Cardiac muscle cell (in vitro differentiated cells and primary cell): Measurements from ENCODE around the gene FSTL4. TPM values are rescaled to one million over a fixed set of nuclear protein-coding genes. Genes with fewer than 3 reads are reported as not detected.

ENCODE experiments used
- DNase-seq, 2 donors: peaks; one replicate each; pipeline versions ENCODE4 v3.0.0 to v3.0.0-alpha.2; 2010 to 2017; ENCODE audit warnings: low read depth in 1 of 2, low spot score in 1 of 2
- H3K27ac ChIP-seq: fragments of 200-600 bp; sonication (generic); 2 replicates; pipeline ENCODE4 v1.5.1; 2016
- H3K27me3 ChIP-seq: fragments of 200-600 bp; sonication (generic); 2 replicates; pipeline ENCODE4 v1.6.0; 2016; ENCODE audit warnings: control low read depth
- H3K36me3 ChIP-seq: fragments of 200-600 bp; sonication (generic); 2 replicates; pipeline ENCODE4 v1.5.1; 2016; ENCODE audit warnings: control low read depth
- H3K4me1 ChIP-seq: fragments of 200-600 bp; sonication (generic); 2 replicates; pipeline ENCODE4 v1.8.1; 2017; ENCODE audit warnings: low read depth, mild to moderate bottlenecking, mixed run types
- H3K4me3 ChIP-seq: fragments of 200-600 bp; sonication (generic); 2 replicates; pipeline ENCODE4 v1.5.1; 2016; ENCODE audit warnings: mild to moderate bottlenecking
- H3K9me3 ChIP-seq: fragments of 200-600 bp; sonication (generic); 2 replicates; pipeline ENCODE4 v1.5.1; 2017; ENCODE audit warnings: low read depth, mild to moderate bottlenecking, control low read depth
- CTCF ChIP-seq: IDR thresholded peaks from 2 replicates; pipeline ENCODE4 v1.5.1; 2012; ENCODE audit warnings: low read depth, mild to moderate bottlenecking, low read length
- polyA plus RNA-seq: library from polyadenylated mRNA; unstranded; fragments of >200 nt; fragmentation: Nextera tagmentation; extraction: Ambion mirVana; gene quantifications from 2 replicates; pipeline ENCODE4 v1.2.1, GENCODE V29; 2016
- total RNA-seq: library from RNA; depleted of rRNA; stranded (reverse); fragments of >200 nt; gene quantifications from 2 replicates; pipeline ENCODE4 v1.2.3, GENCODE V29; 2016

The FSTL4 gene
- total and polyA plus RNA-seq, 2 experiments from 2014 or later = 0.06 TPM; not detected in 1

- no peak for DNase-seq
- no peaks in the 10 kb centered on the region for H3K36me3 ChIP-seq
- H3K9me3 ChIP-seq = no peaks in the 10 kb centered on the region
- H3K27ac ChIP-seq = no peak overlapping the region
- no peaks in the 10 kb centered on the region for H3K27me3 ChIP-seq
- no peak for TF ChIP-seq CTCF
- no peaks in the 10 kb centered on the region for H3K4me1 ChIP-seq
- no peak overlapping the region for H3K4me3 ChIP-seq
Measured at GRCh38 chr5:133627180-133627579, 14.8 kb upstream of the FSTL4 start.

GRCh38 chr5:133624316-133624715, 12.0 kb upstream of the FSTL4 start:
- no peak overlapping the region for H3K27ac ChIP-seq
- H3K36me3 ChIP-seq = no peaks in the 10 kb centered on the region
- TF ChIP-seq CTCF = no peak
- no peaks in the 10 kb centered on the region for H3K4me1 ChIP-seq
- DNase-seq = no peak
- H3K27me3 ChIP-seq = peaks cover 10% of the 10 kb centered on the region
- no peaks in the 10 kb centered on the region for H3K9me3 ChIP-seq
- no peak overlapping the region for H3K4me3 ChIP-seq

GRCh38 chr5:133618141-133618540, 5.8 kb upstream of the FSTL4 start:
- Histone ChIP-seq H3K4me3 (no peak overlapping the region), H3K27me3 (peaks cover 67% of the 10 kb centered on the region), H3K36me3 (no peaks in the 10 kb centered on the region), H3K27ac (no peak overlapping the region), H3K4me1 (no peaks in the 10 kb centered on the region), H3K9me3 (no peaks in the 10 kb centered on the region)
- TF ChIP-seq CTCF = no peak
- DNase-seq = no peak

GRCh38 chr5:133613743-133614142, 1.4 kb upstream of the FSTL4 start:
- DNase-seq = no peak
- H3K4me1 ChIP-seq = peaks cover 10% of the 10 kb centered on the region
- no peak overlapping the region for H3K4me3 ChIP-seq
- no peak for TF ChIP-seq CTCF
- H3K27ac ChIP-seq = no peak overlapping the region
- H3K36me3 ChIP-seq = no peaks in the 10 kb centered on the region
- no peaks in the 10 kb centered on the region for H3K9me3 ChIP-seq
- H3K27me3 ChIP-seq = peaks cover 93% of the 10 kb centered on the region

- H3K4me3 ChIP-seq = no peak overlapping the region
- no peak for DNase-seq
- H3K4me1 ChIP-seq = peaks cover 10% of the 10 kb centered on the region
- TF ChIP-seq CTCF = no peak
- no peak overlapping the region for H3K27ac ChIP-seq
- H3K36me3 ChIP-seq = no peaks in the 10 kb centered on the region
- no peaks in the 10 kb centered on the region for H3K9me3 ChIP-seq
- peaks cover 95% of the 10 kb centered on the region for H3K27me3 ChIP-seq
Measured at GRCh38 chr5:133613184-133613583, 843 bp upstream of the FSTL4 start.
